ENCODE data around the gene NSD1. TPM values are rescaled to one million over a fixed set of nuclear protein-coding genes. Genes with fewer than 3 reads are reported as not detected.

Gene NSD1
- polyA plus RNA-seq, 1 donor (not counting 4 experiments of a cell fraction or from before 2014, with no cell fraction given), result 13.6 TPM

DNA sequence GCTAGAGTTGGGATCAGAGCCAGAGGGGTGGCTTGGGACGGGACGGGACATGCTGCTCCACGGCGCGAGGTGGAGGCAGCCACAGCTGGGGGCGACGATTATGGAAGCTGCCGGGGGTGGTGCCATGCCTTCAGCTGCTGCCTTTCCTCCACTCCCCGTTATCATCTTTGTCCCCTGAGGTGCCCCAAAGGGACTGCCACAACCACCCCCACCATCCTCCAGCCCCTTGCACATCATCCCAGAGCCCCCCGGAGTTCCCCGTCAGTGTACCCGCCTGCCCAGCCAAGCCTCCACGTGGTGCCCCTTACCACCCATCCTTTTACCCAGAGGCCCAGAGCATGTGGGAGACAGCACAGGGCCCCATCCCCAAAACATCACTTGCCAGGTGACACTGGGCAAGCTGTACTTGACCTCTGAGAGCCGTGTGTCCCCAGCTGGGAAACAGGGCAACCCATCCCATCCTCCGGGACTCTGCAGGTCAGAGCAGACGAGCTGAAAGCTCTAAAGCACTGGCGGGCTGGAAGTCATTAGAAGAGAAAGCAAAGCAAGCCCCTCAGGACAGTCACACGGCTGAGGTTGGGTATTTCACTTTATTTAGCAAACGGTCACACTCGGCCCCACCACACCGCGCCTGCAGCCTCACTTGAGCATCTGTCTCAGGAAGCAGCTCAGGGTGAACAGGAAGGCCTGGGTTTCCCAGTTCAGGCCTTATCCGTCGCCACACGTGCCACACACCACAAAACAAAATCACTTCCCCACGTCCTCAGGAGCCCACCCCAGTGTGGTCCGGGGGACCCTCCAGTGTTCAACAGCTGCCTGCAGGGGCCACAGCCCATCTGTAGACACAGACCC, 197.6 kb downstream of the NSD1 start:
- no peaks in the 10 kb centered on the region for H3K27me3 ChIP-seq (ENCODE audit: control insufficient read depth, extremely low read depth, insufficient read depth, low read length)
- no peaks in the 10 kb centered on the region for H3K79me2 ChIP-seq (ENCODE audit: control insufficient read depth, insufficient read depth, low read length)
- TF ChIP-seq EZH2 (IDR thresholded peaks at IDR 0.05; ENCODE audit: low read length), result no peak
- TF ChIP-seq, protein P1, sequence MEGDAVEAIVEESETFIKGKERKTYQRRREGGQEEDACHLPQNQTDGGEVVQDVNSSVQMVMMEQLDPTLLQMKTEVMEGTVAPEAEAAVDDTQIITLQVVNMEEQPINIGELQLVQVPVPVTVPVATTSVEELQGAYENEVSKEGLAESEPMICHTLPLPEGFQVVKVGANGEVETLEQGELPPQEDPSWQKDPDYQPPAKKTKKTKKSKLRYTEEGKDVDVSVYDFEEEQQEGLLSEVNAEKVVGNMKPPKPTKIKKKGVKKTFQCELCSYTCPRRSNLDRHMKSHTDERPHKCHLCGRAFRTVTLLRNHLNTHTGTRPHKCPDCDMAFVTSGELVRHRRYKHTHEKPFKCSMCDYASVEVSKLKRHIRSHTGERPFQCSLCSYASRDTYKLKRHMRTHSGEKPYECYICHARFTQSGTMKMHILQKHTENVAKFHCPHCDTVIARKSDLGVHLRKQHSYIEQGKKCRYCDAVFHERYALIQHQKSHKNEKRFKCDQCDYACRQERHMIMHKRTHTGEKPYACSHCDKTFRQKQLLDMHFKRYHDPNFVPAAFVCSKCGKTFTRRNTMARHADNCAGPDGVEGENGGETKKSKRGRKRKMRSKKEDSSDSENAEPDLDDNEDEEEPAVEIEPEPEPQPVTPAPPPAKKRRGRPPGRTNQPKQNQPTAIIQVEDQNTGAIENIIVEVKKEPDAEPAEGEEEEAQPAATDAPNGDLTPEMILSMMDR (optimal IDR thresholded peaks at IDR 0.05 in 1 of 3, IDR thresholded peaks at IDR 0.05 in 1 of 3, conservative IDR thresholded peaks at IDR 0.05 in 1 of 3; ENCODE audit: extremely low read depth in 1 of 3, insufficient read depth in 2 of 3, low read length in 3 of 3), result no peak
- FAIRE-seq, result no peak
- dilution Hi-C loops (cut with MboI; ENCODE audit: extremely low pct_ligation_motif_present, low sequenced_read_pairs), result no loop called here
- no peak overlapping the region for H2AFZ ChIP-seq (ENCODE audit: control insufficient read depth, low read length)
- H3K9ac ChIP-seq (ENCODE audit: control insufficient read depth, extremely low read depth, insufficient read depth, low read length), result no peak overlapping the region
- H3K9me3 ChIP-seq (ENCODE audit: control insufficient read depth, low read depth, low read length), result no peaks in the 10 kb centered on the region
- DNase-seq (ENCODE audit: low read depth, low spot score), result no peak
- H3K4me2 ChIP-seq (ENCODE audit: control insufficient read depth, extremely low read depth, insufficient read depth, low read depth, low read length), result no peak overlapping the region
- H3K4me1 ChIP-seq (ENCODE audit: control insufficient read depth, extremely low read depth, insufficient read depth, low read length), result peaks cover 7% of the 10 kb centered on the region
- H3K27ac ChIP-seq (ENCODE audit: control insufficient read depth, insufficient read depth, low read length), result no peak overlapping the region
- H3K4me3 ChIP-seq (ENCODE audit: control insufficient read depth in 2 of 3, extremely low read depth in 1 of 3, insufficient read depth in 2 of 3, low read depth in 1 of 3, low read length in 3 of 3), result no peak overlapping the region
- H3K36me3 ChIP-seq (ENCODE audit: control insufficient read depth in 2 of 2, extremely low read depth in 1 of 2, insufficient read depth in 2 of 2, low read length in 2 of 2), result peaks cover 29 to 46% of the 10 kb centered on the region in 2 experiments
- no peaks in the 10 kb centered on the region for H4K20me1 ChIP-seq (ENCODE audit: control insufficient read depth, extremely low read depth, insufficient read depth, low read length)
- H3K9me1 ChIP-seq (ENCODE audit: control insufficient read depth, extremely low read depth, insufficient read depth, low read length), result no peaks in the 10 kb centered on the region

DNA sequence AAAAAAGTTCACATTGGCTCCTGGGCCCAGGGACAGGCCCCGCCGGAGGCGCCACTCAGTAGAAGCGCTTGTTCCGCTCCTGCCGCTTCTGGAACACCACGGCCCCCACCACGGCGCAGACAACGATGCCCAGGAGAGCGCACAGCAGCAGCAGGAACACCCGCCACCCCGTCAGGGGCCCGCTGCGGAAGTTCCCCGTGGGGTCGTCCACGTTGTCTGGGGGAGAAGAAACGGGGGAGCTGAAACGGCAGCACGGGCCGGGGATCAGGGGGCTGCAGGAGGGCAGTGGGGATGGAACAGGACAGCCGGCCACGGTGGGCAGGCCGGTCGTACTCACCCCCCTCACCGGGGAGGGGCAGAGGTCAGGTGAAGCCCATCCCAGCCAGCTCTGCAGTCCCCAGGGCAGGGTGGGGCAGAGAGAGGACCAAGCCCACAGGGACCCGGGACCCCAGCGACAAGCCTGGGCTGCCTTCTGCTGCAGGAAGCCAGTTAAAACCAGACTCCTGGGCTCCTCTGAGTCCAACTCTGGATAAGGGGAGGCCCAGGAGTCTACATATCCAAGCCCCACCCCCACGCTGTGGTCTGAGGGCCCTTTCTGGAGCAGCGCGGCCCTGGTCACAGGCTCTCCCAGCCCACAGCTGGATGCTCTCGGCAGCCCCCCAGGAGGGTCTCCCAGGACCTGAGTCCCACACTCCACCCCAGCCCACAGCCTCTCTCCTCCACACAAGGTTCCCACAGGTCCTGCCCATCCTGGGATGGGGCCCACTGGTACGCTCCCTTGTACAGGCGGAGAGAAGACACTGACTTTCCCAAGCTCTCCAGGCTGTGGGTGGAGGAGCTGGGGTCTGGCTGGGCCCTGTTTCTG, 198.7 kb downstream of the NSD1 start:
- dilution Hi-C loops (cut with MboI; ENCODE audit: extremely low pct_ligation_motif_present, low sequenced_read_pairs), result no loop called here
- Histone ChIP-seq H3K27me3 (ENCODE audit: control insufficient read depth, extremely low read depth, insufficient read depth, low read length) (no peaks in the 10 kb centered on the region), H3K4me1 (ENCODE audit: control insufficient read depth, extremely low read depth, insufficient read depth, low read length) (peaks cover 5% of the 10 kb centered on the region), H3K9me3 (ENCODE audit: control insufficient read depth, low read depth, low read length) (no peaks in the 10 kb centered on the region), H2AFZ (ENCODE audit: control insufficient read depth, low read length) (no peak overlapping the region), H3K9ac (ENCODE audit: control insufficient read depth, extremely low read depth, insufficient read depth, low read length) (no peak overlapping the region), H3K4me2 (ENCODE audit: control insufficient read depth, extremely low read depth, insufficient read depth, low read depth, low read length) (no peak overlapping the region), H3K36me3 (ENCODE audit: control insufficient read depth in 2 of 2, extremely low read depth in 1 of 2, insufficient read depth in 2 of 2, low read length in 2 of 2) (peaks cover 36 to 54% of the 10 kb centered on the region in 2 experiments), H3K79me2 (ENCODE audit: control insufficient read depth, insufficient read depth, low read length) (no peaks in the 10 kb centered on the region), H3K27ac (ENCODE audit: control insufficient read depth, insufficient read depth, low read length) (no peak overlapping the region), H3K9me1 (ENCODE audit: control insufficient read depth, extremely low read depth, insufficient read depth, low read length) (no peaks in the 10 kb centered on the region), H3K4me3 (ENCODE audit: control insufficient read depth in 2 of 3, extremely low read depth in 1 of 3, insufficient read depth in 2 of 3, low read depth in 1 of 3, low read length in 3 of 3) (no peak overlapping the region), H4K20me1 (ENCODE audit: control insufficient read depth, extremely low read depth, insufficient read depth, low read length) (no peaks in the 10 kb centered on the region)
- no peak for FAIRE-seq
- TF ChIP-seq, protein P1 (optimal IDR thresholded peaks at IDR 0.05 in 1 of 3, IDR thresholded peaks at IDR 0.05 in 1 of 3, conservative IDR thresholded peaks at IDR 0.05 in 1 of 3; ENCODE audit: extremely low read depth in 1 of 3, insufficient read depth in 2 of 3, low read length in 3 of 3), result no peak
- no peak for TF ChIP-seq EZH2 (IDR thresholded peaks at IDR 0.05; ENCODE audit: low read length)
- DNase-seq (ENCODE audit: low read depth, low spot score), result no peak

Data from keratinocyte (primary cell).